HG02884 (cell line): ENCODE data around the gene ACOD1.
"Not testable (repeated sequence)": the region's sequence is repeated elsewhere in the genome, so short reads cannot be mapped to it uniquely, and the experiment has no call there.

Experiments
- ATAC-seq: cut with Tn5 transposase; IDR thresholded peaks from one replicate; pipeline ENCODE4 v1.9.1; 2021; ENCODE audit warnings: mild to moderate bottlenecking, moderate library complexity; ENCODE audit not compliant: unreplicated experiment

Gene ACOD1

DNA sequence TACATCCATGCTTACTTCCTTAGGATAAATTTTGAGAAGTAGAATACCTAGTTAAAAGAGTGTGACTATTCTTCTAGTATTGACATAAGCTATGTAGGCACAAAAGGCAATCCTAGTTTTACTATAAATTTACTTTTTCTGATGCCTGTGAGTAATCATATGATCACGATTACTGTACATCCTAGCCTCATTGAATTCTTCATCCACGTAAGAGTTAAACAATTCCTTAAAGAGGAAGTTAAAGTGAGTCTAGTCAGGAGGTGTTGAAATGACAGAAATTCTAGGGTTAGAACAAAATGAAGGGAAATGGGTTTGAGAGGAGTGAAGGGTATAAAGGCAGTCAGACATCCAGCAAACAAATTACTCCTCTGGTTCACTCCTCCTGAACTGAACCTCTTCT, at the start of gene ACOD1:
ACOD1 (plus strand) TSS at position 363 of the 400 bp plus-strand sequence. CDS start 48 bp downstream, outside the sequence.
- ATAC-seq: no peak

GRCh38 chr13:76899066-76899465, 49.2 kb upstream of the ACOD1 start:
- ATAC-seq: not testable (repeated sequence)

DNA sequence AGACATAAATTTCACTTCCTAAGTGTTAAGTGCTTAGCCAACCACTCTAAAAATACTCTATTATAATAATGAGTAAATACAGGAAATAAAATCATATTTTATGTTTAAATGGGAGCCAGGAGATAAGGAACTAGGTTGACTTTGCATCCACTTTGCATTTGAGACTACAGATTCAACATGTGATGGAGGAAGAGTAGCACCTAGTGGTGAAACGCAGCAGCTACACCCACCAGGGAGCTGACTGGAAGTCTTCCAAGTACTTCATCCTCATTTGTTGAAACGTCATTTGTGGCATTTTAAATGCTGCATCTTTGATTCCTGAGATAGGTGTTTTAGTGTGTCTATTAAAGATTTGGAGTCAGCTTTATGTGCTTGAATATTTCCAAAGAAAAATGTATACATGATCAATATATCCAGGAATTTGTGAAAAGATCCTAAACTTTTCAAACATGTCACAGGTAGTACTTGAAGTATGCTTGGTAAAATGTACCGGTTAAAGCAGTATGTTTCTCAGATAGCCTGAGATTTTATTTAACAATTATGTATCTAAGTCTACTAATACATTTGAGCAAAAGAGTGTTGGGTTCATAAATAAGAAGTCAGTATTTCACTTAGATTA, 44.7 kb upstream of the ACOD1 start:
- ATAC-seq: peak; percentile 90

- no peak for ATAC-seq
These were observed 43.8 kb upstream of the ACOD1 start for GRCh38 chr13:76904507-76904906.

DNA sequence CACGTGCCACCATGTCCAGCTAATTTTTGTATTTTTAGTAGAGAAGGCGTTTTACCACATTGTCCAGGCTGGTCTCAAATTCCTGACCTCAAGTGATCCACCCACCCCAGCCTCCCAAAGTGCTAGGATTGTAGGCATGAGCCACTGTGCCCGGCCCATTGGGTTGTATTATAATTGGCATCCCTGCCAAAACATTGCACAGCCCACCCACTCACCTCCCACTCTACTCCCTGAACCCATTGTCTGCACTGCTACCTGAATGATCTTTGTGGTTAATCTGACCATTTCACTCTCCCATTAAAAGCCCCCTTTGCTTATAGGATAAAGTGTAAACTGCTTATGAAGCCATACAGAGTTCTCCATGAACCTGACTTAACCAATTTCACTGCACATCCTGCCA, 35.8 kb upstream of the ACOD1 start:
- ATAC-seq: no peak

DNA sequence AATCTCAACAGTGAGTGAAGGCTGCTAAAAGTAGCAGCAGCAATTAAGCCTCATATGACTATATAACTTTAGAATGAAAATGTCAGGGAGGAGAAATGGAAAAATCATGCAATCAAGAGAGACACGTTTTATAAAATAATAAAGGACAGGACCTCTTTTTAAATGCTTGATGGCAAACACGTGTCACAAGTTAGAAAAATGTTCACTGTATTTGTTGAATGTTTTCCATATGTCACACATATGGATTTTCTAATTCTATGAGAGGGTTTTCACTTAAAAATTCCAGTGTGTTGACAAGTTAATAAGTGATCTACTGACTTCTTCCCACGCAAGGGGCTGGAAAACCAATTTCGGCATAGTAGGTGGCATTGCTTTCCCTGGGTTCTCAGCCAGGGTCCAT, 34.4 kb upstream of the ACOD1 start:
- ATAC-seq: no peak

DNA sequence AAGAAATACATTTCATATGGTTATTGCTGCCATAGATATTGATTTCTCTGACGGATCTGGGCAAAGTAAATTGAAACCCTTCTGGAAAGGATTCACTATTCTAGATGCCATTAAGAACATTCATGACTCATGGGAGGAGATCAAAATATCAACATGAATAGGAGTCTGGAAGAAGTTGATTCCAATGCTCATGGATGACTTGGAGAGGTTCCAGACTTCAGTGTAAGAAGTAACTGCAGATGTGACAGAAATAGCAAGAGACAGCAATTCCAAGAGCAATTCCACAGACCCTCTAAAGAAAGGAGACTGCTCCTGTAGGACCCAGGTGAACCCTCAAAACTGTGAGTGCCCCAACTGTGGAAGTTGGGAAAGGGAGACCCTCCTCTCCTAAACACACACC, 31.2 kb upstream of the ACOD1 start:
- no peak for ATAC-seq

DNA sequence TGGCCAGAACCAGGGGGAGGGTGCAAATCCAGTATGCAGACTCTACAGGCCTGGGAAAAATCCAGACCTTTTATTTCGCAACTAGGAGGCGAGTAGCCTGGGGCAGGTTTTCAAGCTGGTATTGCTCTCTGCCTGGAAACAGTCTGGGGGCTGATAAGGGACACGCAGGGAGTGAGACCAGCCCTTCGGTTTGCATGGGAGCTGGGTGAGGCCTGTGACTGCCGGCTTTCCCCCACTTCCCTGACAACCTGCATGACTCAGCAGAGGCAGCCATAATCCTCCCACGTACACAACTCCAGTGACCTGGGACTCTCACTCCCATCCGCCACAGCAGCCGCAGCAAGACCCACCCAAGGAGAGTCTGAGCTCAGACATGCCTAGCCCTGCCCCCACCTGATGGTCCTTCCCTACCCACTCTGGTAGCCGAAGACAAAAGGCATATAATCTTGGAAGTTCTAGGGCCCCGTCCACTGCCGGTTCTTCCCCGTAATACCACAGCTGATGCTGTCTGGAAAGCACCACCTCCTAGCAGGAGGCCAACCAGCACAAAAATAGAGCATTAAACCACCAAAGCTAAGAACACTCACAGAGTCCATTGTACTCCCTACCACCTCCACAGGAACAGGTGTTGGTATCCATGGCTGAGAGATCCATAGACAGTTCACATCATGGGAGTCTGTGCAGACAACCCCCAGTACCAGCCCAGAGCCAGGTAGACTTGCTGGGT, 30.4 kb upstream of the ACOD1 start:
- ATAC-seq: not testable (repeated sequence)

GRCh38 chr13:76921516-76921915, 26.8 kb upstream of the ACOD1 start:
- ATAC-seq: no peak

DNA sequence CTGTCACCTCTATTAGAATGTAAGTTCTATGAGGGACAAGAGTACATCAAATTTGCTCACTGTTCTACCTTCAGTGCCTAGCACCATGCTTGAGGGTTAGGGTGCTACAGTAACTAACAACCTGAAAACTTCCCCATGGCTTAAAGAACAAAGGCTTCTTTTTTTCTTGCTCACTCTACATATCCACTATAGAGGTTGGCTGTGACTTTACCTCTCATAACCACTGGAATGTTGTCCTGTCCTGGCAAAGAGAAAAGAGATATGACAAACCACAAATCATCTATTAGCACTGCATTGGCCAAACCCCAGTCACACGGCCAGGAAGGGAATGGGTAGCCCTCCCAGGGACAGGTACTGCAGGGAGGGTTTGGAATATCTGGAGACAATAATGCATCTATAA, 23.2 kb upstream of the ACOD1 start:
- ATAC-seq: no peak

DNA sequence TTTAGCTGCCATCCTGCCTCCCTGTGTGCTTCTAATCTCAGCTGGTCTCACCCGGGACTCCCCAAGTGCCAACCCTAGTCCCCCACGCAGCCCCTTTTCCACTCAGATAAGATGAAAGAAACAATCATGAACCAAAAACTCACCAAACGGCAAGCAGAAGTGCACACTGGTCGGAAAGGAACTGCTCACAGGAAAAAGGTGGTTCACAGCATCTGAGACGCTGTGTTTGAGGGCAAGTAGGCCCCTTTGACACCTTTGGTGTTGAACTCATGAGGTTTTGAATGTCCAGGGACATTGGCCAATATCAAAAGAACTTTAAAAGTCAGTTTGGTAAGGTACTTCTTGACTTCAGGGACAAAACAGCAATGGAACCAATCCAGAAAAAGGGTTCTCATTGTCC, 20.4 kb upstream of the ACOD1 start:
- ATAC-seq: no peak

DNA sequence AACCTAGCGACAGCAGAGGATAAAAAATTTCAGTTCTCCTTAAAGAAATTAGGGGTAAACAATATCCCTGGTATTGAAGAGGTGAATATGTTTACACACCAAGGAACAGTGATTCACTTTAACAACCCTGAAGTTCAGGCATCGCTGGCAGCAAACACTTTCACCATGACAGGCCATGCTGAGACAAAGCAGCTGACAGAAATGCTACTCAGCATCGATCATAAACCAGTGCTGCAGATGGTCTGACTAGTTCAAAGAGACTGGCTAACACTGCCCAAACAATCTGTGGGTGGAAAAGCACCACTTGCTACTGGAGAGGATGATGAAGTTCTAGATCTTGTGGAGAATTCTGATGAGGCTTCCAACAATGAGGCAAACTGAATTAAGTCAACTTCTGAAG, 19.9 kb upstream of the ACOD1 start:
- ATAC-seq: no peak

- ATAC-seq: no peak
These were observed 19.0 kb upstream of the ACOD1 start for GRCh38 chr13:76929320-76929719.

GRCh38 chr13:76929851-76930374, 18.4 kb upstream of the ACOD1 start:
- ATAC-seq: no peak

DNA sequence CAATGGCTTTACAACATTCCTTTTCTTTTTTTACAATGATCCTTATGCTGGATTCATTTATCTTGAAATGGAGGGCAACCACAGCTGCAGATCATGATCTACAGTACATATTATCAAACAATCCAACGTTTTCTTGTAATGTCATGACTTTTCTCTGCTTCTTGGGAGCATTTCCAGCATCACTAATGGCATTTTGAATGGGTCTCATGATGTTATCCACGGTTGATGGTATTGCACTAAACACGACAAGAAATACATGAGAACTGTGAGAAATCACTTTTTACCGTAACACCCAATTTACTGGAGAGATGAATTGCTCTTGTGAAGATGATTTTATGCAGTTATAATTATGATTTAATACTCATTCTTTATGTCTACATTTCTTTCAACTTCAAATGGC, 16.2 kb upstream of the ACOD1 start:
- no peak for ATAC-seq

DNA sequence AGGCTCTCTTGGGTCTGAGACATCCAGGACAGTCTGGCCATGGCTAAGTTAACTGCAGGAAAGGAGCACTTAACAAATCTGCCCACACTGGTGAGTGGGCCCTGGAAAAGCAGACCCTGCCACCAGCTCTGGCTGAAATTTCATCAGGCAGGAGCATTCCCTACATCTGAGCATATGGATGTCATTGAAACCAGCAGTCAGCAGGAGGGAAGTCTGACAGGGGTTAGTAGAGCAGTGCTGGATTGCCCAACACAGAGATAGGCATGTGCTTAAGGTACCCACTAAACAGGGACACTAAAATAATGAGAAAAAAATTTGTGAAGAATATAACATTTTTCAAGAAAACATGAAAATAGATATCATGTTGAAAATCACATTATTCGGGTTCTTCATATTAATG, 13.6 kb upstream of the ACOD1 start:
- ATAC-seq: no peak

DNA sequence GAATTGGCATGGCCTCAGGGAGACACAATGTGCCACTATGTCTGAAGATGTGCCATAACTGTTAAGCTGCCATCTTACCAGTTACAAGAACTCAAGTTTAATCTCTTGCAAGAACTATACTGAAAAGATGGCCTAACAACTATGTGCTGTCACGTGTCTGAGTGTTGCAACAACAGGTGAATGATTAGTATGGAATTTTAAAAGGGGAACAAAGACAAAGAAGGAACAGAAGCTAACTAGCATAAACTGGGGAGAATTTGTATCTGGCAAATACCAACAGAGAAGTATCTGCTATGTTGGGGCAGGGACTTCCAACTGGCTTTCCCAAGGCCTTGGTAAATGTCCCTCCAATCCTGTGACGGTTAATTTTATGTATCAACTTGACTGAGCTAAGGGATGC, 11.5 kb upstream of the ACOD1 start:
- ATAC-seq: no peak

DNA sequence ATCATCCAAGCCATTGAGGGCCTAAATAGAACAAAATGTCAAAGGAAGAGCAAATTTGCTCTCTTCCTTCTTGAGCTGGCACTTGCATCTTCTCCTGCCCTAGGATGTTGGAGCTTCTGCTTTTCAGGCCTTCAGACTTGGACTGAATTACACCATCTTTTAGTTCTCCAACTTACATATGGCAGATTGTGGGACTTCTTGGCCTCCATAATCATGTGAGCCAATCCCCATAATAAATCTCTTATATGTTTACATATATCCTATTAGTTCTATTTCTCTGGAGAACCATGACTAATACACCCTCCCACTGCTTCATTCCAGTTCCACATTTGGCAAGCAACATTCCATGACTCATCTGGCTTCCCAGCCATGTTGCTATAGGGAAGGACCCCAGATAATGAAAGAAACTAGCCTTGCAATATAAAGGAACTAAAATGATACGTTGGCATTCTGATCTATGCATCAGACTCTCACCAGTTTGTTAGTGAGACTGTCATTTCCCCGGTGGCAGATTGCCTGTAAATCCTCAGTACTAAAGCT, 11.0 kb upstream of the ACOD1 start:
- ATAC-seq: no peak

GRCh38 chr13:76939215-76939614, 9.1 kb upstream of the ACOD1 start:
- no peak for ATAC-seq

DNA sequence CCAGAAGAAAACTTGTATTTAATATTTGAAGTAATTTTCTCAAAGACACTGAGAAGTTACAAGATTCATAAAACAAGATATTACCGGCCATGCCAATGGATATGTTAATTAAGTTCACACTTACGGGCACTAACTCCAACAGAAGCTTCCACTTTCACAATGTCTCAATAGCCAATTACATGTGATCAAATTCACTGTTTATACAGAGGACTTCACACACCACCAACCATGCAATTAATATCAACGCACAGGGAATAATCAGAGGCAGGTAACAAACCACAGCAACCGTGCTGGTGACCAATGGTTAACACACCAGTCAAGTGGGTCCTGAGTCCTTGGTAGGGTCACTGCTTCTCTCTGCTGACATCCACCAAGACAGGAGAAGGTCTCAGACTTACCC, 5.9 kb upstream of the ACOD1 start:
- no peak for ATAC-seq

DNA sequence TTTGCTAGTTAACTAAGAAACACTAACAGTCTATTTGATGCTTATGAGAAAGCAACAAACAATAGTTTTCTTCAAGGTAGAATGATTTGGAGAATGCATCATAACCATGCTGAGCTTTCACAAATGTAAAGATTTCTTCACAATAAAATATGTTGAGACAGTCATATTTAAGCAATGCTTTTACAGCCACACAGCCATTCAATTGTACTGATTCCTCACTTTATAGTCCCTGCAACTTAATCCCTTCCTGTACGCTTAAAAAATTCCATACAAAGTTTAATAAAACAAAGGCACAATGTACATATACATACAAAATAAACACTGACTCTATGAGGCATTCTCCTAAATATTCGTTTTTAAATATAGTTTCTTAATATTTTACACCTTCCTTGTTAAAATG, 4.7 kb upstream of the ACOD1 start:
- no peak for ATAC-seq

- ATAC-seq: no peak
These were observed 3.9 kb upstream of the ACOD1 start for GRCh38 chr13:76944456-76944855.
